GM12891 (cell line): ENCODE results near the gene AKT1.

Experiments
- POLR2A ChIP-seq: IDR thresholded peaks from 2 replicates; pipeline ENCODE4 v1.6.1; 2011; ENCODE audit warnings: low read depth, low read length, control low read depth
- SPI1 ChIP-seq: IDR thresholded peaks from 2 replicates; pipeline ENCODE4 v1.6.1; 2011; ENCODE audit warnings: low read depth, low read length, control low read depth
- TAF1 ChIP-seq: IDR thresholded peaks from 2 replicates; pipeline ENCODE4 v1.6.1; 2011; ENCODE audit warnings: low read depth, low read length, control low read depth

- TF ChIP-seq TAF1 (no peak), POLR2A (no peak), SPI1 (no peak)
Measured at GRCh38 chr14:104732931-104733681, 62.4 kb downstream of the AKT1 start.
